NCI-H524 (cell line): Measurements from ENCODE around the gene EEF1AKMT2.

Experiments used
- DNase-seq, 2 experiments: peaks; one replicate each; lab custom pipeline; 2025; lab: John Stamatoyannopoulos, UW

The EEF1AKMT2 gene

GRCh38 chr10:124721330-124722045 is 70.2 kb downstream of the EEF1AKMT2 start:
- DNase-seq = no peak

GRCh38 chr10:124719213-124719851 is 72.4 kb downstream of the EEF1AKMT2 start:
- no peak for DNase-seq

GRCh38 chr10:124717911-124718741 is 73.6 kb downstream of the EEF1AKMT2 start:
- peak in 1 of 2 experiments; percentile 66 for DNase-seq

- DNase-seq = no peak
Measured at GRCh38 chr10:124717041-124717757, 74.5 kb downstream of the EEF1AKMT2 start.

GRCh38 chr10:124716369-124716768 is 75.3 kb downstream of the EEF1AKMT2 start:
- DNase-seq = no peak

GRCh38 chr10:124715439-124715838 is 76.2 kb downstream of the EEF1AKMT2 start:
- DNase-seq = no peak

GRCh38 chr10:124713679-124714255 is 77.9 kb downstream of the EEF1AKMT2 start:
- peak in 1 of 2 experiments; percentile 21 for DNase-seq

- no peak for DNase-seq
Measured at GRCh38 chr10:124712704-124713407, 78.8 kb downstream of the EEF1AKMT2 start.

GRCh38 chr10:124711145-124711544 is 80.5 kb downstream of the EEF1AKMT2 start:
- no peak for DNase-seq

GRCh38 chr10:124710266-124710881 is 81.3 kb downstream of the EEF1AKMT2 start:
- DNase-seq = no peak

- no peak for DNase-seq
Measured at GRCh38 chr10:124709861-124710260, 81.8 kb downstream of the EEF1AKMT2 start.

GRCh38 chr10:124708922-124709520 is 82.7 kb downstream of the EEF1AKMT2 start:
- DNase-seq = no peak

GRCh38 chr10:124708246-124708779 is 83.4 kb downstream of the EEF1AKMT2 start:
- DNase-seq = no peak
